ENCODE results near the gene PGLYRP3. TPM values are rescaled to one million over a fixed set of nuclear protein-coding genes. Genes with fewer than 3 reads are reported as not detected.

The PGLYRP3 gene
- not detected in 2 replicates for total RNA-seq

- intact Hi-C loops (cut with micrococcal nuclease) = no loop called here
- Mint-ChIP-seq H3K36me3 (ENCODE audit: low read depth) (no peaks in the 10 kb centered on the region), H3K4me3 (no peak within 1 kb of the TSS), H3K9me3 (no peaks in the 10 kb centered on the region), H3K27ac (no peak within 1 kb of the TSS), H3K4me1 (ENCODE audit: low read depth) (no peaks in the 10 kb centered on the region), H3K27me3 (ENCODE audit: insufficient read depth) (peaks cover 27% of the 10 kb centered on the region)
- DNase-seq (ENCODE audit: low spot score) = no peak
Measured at GRCh38 chr1:153312570-153313186, at the start of gene PGLYRP3. TSS of gene PGLYRP3 (minus strand) at chr1:153312952. CDS start at chr1:153310665, 2,287 bp downstream.

- no peak for DNase-seq (ENCODE audit: low spot score)
- no peak overlapping the region for H3K27ac Mint-ChIP-seq
- H3K4me1 Mint-ChIP-seq (ENCODE audit: low read depth) = peaks cover 15% of the 10 kb centered on the region
- H3K9me3 Mint-ChIP-seq = no peaks in the 10 kb centered on the region
- H3K27me3 Mint-ChIP-seq (ENCODE audit: insufficient read depth) = peaks cover 4% of the 10 kb centered on the region
- intact Hi-C loops (cut with micrococcal nuclease) = no loop called here
- H3K4me3 Mint-ChIP-seq = no peak overlapping the region
- H3K36me3 Mint-ChIP-seq (ENCODE audit: low read depth) = no peaks in the 10 kb centered on the region
Measured at GRCh38 chr1:153362187-153362775, 49.5 kb upstream of the PGLYRP3 start.

- H3K27me3 Mint-ChIP-seq (ENCODE audit: insufficient read depth) = peaks cover 4% of the 10 kb centered on the region
- no peaks in the 10 kb centered on the region for H3K36me3 Mint-ChIP-seq (ENCODE audit: low read depth)
- H3K27ac Mint-ChIP-seq = no peak overlapping the region
- H3K9me3 Mint-ChIP-seq = no peaks in the 10 kb centered on the region
- H3K4me1 Mint-ChIP-seq (ENCODE audit: low read depth) = peaks cover 22% of the 10 kb centered on the region
- H3K4me3 Mint-ChIP-seq = no peak overlapping the region
- intact Hi-C loops (cut with micrococcal nuclease) = no loop called here
- no peak for DNase-seq (ENCODE audit: low spot score)
Measured at GRCh38 chr1:153361480-153362109, 48.8 kb upstream of the PGLYRP3 start.

GRCh38 chr1:153360592-153361479 lies 48.1 kb upstream of the PGLYRP3 start:
- no peaks in the 10 kb centered on the region for H3K9me3 Mint-ChIP-seq
- no peak overlapping the region for H3K27ac Mint-ChIP-seq
- no peak for DNase-seq (ENCODE audit: low spot score)
- H3K27me3 Mint-ChIP-seq (ENCODE audit: insufficient read depth) = peaks cover 4% of the 10 kb centered on the region
- no peaks in the 10 kb centered on the region for H3K36me3 Mint-ChIP-seq (ENCODE audit: low read depth)
- peaks cover 28% of the 10 kb centered on the region for H3K4me1 Mint-ChIP-seq (ENCODE audit: low read depth)
- intact Hi-C loops (cut with micrococcal nuclease) = no loop called here
- no peak overlapping the region for H3K4me3 Mint-ChIP-seq

- intact Hi-C loops (cut with micrococcal nuclease) = no loop called here
- H3K4me1 Mint-ChIP-seq (ENCODE audit: low read depth) = peaks cover 28% of the 10 kb centered on the region
- H3K4me3 Mint-ChIP-seq = no peak overlapping the region
- H3K9me3 Mint-ChIP-seq = no peaks in the 10 kb centered on the region
- H3K36me3 Mint-ChIP-seq (ENCODE audit: low read depth) = no peaks in the 10 kb centered on the region
- H3K27ac Mint-ChIP-seq = no peak overlapping the region
- peaks cover 4% of the 10 kb centered on the region for H3K27me3 Mint-ChIP-seq (ENCODE audit: insufficient read depth)
- DNase-seq (ENCODE audit: low spot score) = no peak
Measured at GRCh38 chr1:153360190-153360589, 47.4 kb upstream of the PGLYRP3 start.

- intact Hi-C loops (cut with micrococcal nuclease) = loop anchor here (10.0 kb wide), 2 partner anchors 256 to 386 kb away; partner anchors contain the start of genes S100A14 and S100A16
- H3K27me3 Mint-ChIP-seq (ENCODE audit: insufficient read depth) = peaks cover 7% of the 10 kb centered on the region
- DNase-seq (ENCODE audit: low spot score) = no peak
Measured at GRCh38 chr1:153359241-153359640, 46.5 kb upstream of the PGLYRP3 start.

GRCh38 chr1:153358691-153358975 lies 45.9 kb upstream of the PGLYRP3 start:
- DNase-seq (ENCODE audit: low spot score) = no peak
- peaks cover 7% of the 10 kb centered on the region for H3K27me3 Mint-ChIP-seq (ENCODE audit: insufficient read depth)
- no peak overlapping the region for H3K27ac Mint-ChIP-seq
- intact Hi-C loops (cut with micrococcal nuclease) = loop anchor here (10.0 kb wide), 2 partner anchors 256 to 386 kb away; partner anchors contain the start of genes S100A14 and S100A16
- peaks cover 28% of the 10 kb centered on the region for H3K4me1 Mint-ChIP-seq (ENCODE audit: low read depth)
- no peaks in the 10 kb centered on the region for H3K36me3 Mint-ChIP-seq (ENCODE audit: low read depth)
- no peaks in the 10 kb centered on the region for H3K9me3 Mint-ChIP-seq
- H3K4me3 Mint-ChIP-seq = no peak overlapping the region

More at GRCh38 chr1:153359241-153359640, 46.5 kb upstream of the PGLYRP3 start:
- H3K9me3 Mint-ChIP-seq = no peaks in the 10 kb centered on the region
- H3K36me3 Mint-ChIP-seq (ENCODE audit: low read depth) = no peaks in the 10 kb centered on the region
- H3K4me1 Mint-ChIP-seq (ENCODE audit: low read depth) = peaks cover 28% of the 10 kb centered on the region
- no peak overlapping the region for H3K27ac Mint-ChIP-seq
- no peak overlapping the region for H3K4me3 Mint-ChIP-seq

- Mint-ChIP-seq H3K27ac (peak within 1 kb of the TSS; percentile 34), H3K4me3 (no peak within 1 kb of the TSS), H3K9me3 (no peaks in the 10 kb centered on the region), H3K4me1 (ENCODE audit: low read depth) (peaks cover 28% of the 10 kb centered on the region), H3K27me3 (ENCODE audit: insufficient read depth) (peaks cover 5% of the 10 kb centered on the region), H3K36me3 (ENCODE audit: low read depth) (no peaks in the 10 kb centered on the region)
- no peak for DNase-seq (ENCODE audit: low spot score)
- intact Hi-C loops (cut with micrococcal nuclease) = loop anchor here (10.0 kb wide), 2 partner anchors 257 to 387 kb away; partner anchors contain the start of genes S100A14 and S100A16
Measured at GRCh38 chr1:153357853-153358690, 45.3 kb upstream of the PGLYRP3 start, which contains the start of gene S100A9. TSS of gene S100A9 (plus strand) at chr1:153357854. CDS start at chr1:153358284, 430 bp downstream.

- intact Hi-C loops (cut with micrococcal nuclease) = loop anchor here (10.0 kb wide), 2 partner anchors 258 to 388 kb away; partner anchors contain the start of genes S100A14 and S100A16
- Mint-ChIP-seq H3K36me3 (ENCODE audit: low read depth) (no peaks in the 10 kb centered on the region), H3K4me3 (no peak overlapping the region), H3K27me3 (ENCODE audit: insufficient read depth) (peaks cover 5% of the 10 kb centered on the region), H3K9me3 (no peaks in the 10 kb centered on the region), H3K4me1 (ENCODE audit: low read depth) (peaks cover 28% of the 10 kb centered on the region), H3K27ac (no peak overlapping the region)
- no peak for DNase-seq (ENCODE audit: low spot score)
Measured at GRCh38 chr1:153357076-153357852, 44.5 kb upstream of the PGLYRP3 start.

GRCh38 chr1:153356392-153357075 lies 43.8 kb upstream of the PGLYRP3 start:
- Mint-ChIP-seq H3K9me3 (no peaks in the 10 kb centered on the region), H3K4me3 (no peak overlapping the region), H3K4me1 (ENCODE audit: low read depth) (peaks cover 28% of the 10 kb centered on the region), H3K27ac (peak overlapping the region; percentile 34), H3K36me3 (ENCODE audit: low read depth) (no peaks in the 10 kb centered on the region), H3K27me3 (ENCODE audit: insufficient read depth) (peaks cover 5% of the 10 kb centered on the region)
- DNase-seq (ENCODE audit: low spot score) = no peak
- intact Hi-C loops (cut with micrococcal nuclease) = loop anchor here (10.0 kb wide), 2 partner anchors 258 to 388 kb away; partner anchors contain the start of genes S100A14 and S100A16
